ENCODE results near the gene LUC7L3.

DNA sequence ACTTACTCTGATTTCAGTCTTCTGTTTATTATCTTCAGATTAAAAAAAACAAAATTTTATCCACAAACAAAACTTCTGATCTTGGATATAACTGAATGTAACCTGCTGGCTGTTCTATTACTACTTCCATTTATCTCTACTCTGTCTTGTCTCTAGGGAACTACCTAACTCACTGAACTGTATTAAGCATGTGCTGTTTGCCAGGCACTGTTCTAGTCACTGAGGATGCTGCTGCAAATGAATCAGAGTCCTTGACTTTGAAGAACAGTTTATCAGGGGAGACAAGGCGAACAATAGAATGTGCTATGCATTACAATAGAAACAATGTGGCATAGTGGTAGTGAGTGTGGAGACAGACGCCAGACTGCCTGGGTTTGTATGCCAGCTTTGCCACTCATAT is 9.4 kb upstream of the LUC7L3 start:
- TF ChIP-seq, protein P1, sequence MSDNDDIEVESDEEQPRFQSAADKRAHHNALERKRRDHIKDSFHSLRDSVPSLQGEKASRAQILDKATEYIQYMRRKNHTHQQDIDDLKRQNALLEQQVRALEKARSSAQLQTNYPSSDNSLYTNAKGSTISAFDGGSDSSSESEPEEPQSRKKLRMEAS (IDR thresholded peaks at IDR 0.05; ENCODE audit: low read depth, low read length): no peak
- TF ChIP-seq POLR2A (IDR thresholded peaks at IDR 0.05; ENCODE audit: extremely low read depth, insufficient read length): no peak

Measured in NB4 (cell line).